Measurements from ENCODE around the gene SLIT2.

- TF ChIP-seq CTCF (IDR thresholded peaks at IDR 0.05; ENCODE audit: low read depth, low read length) (no peak), EZH2phosphoT487 (IDR thresholded peaks at IDR 0.05; ENCODE audit: low read depth) (no peak)
Measured at GRCh38 chr4:20251796-20252655, at the start of gene SLIT2.

Data from OCI-LY3 (cell line).